ENCODE data around the gene FRMPD4. TPM values are rescaled to one million over a fixed set of nuclear protein-coding genes. Genes with fewer than 3 reads are reported as not detected.

The FRMPD4 gene
- total and polyA plus RNA-seq, 2 of the 13 experiments (the other 11 are each of a cell fraction or from before 2014, with no cell fraction given): not detected

- TF ChIP-seq, protein P1, sequence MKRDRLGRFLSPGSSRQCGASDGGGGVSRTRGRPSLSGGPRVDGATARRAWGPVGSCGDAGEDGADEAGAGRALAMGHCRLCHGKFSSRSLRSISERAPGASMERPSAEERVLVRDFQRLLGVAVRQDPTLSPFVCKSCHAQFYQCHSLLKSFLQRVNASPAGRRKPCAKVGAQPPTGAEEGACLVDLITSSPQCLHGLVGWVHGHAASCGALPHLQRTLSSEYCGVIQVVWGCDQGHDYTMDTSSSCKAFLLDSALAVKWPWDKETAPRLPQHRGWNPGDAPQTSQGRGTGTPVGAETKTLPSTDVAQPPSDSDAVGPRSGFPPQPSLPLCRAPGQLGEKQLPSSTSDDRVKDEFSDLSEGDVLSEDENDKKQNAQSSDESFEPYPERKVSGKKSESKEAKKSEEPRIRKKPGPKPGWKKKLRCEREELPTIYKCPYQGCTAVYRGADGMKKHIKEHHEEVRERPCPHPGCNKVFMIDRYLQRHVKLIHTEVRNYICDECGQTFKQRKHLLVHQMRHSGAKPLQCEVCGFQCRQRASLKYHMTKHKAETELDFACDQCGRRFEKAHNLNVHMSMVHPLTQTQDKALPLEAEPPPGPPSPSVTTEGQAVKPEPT (CRISPR knock-in tag; IDR thresholded peaks at IDR 0.05; ENCODE audit: low read depth): no peak
- TF ChIP-seq TCF12 (IDR thresholded peaks at IDR 0.05): no peak
- TF ChIP-seq TCF12 (CRISPR knock-in tag; IDR thresholded peaks at IDR 0.05): no peak
Measured at GRCh38 chrX:12690646-12691045, 552.4 kb downstream of the FRMPD4 start (continued).

DNA sequence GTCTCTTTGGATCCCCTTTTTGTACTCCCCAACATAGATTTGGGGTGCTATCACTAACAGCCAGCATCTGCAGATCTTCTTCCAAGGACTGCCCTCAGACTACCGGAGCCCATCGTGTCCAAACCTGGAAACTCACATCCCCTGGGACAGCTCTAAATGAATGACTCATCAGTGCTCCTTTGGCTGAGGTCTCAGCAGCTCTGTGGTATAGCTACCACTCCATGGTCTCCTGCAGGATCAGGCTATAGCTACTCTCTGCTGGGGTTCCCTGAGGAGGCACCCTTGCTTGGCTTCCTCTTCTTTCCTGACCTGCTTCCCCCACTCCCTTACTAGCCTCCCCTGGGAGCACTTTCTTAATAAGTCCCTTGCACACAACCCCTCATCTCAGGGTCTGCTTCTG, 555.5 kb downstream of the FRMPD4 start:
- no peaks in the 10 kb centered on the region for H3K27me3 ChIP-seq (ENCODE audit: control insufficient read depth in 1 of 2, insufficient read depth in 2 of 2, low read length in 2 of 2)
- no peak for FAIRE-seq
- no CpG with 5 or more reads among the region's 2 CpGs for WGBS (ENCODE audit: low lambda C conversion rate)
- no peaks in the 10 kb centered on the region for H3K4me1 ChIP-seq (ENCODE audit: insufficient read depth, low read length)
- H3K4me2 ChIP-seq (ENCODE audit: low read depth, low read length): no peak overlapping the region
- CTCF ChIA-PET (ENCODE audit: low intra/inter-chr PET ratio, low total read pairs): no interaction called here
- in situ Hi-C loops (cut with HindIII; ENCODE audit: extremely low pct_ligation_motif_present, low pct_unique_long_range_greater_than_20kb) (no loop called here), intact Hi-C loops (cut with micrococcal nuclease; ENCODE audit: unreplicated experiment) (no loop called here)
- no peak for DNase-seq (ENCODE audit: low spot score)
- H3K36me3 ChIP-seq (replicated peaks in 1 of 2; ENCODE audit: control insufficient read depth in 1 of 2, insufficient read depth in 2 of 2, low read length in 2 of 2): no peaks in the 10 kb centered on the region
- POLR2A ChIA-PET: no interaction called here
- H3K9me3 ChIP-seq (ENCODE audit: low read length): no peaks in the 10 kb centered on the region
- no peak for TF ChIP-seq ZNF577 (CRISPR knock-in tag; IDR thresholded peaks at IDR 0.05; ENCODE audit: borderline replicate concordance, low read depth)
- TF ChIP-seq, protein P2, sequence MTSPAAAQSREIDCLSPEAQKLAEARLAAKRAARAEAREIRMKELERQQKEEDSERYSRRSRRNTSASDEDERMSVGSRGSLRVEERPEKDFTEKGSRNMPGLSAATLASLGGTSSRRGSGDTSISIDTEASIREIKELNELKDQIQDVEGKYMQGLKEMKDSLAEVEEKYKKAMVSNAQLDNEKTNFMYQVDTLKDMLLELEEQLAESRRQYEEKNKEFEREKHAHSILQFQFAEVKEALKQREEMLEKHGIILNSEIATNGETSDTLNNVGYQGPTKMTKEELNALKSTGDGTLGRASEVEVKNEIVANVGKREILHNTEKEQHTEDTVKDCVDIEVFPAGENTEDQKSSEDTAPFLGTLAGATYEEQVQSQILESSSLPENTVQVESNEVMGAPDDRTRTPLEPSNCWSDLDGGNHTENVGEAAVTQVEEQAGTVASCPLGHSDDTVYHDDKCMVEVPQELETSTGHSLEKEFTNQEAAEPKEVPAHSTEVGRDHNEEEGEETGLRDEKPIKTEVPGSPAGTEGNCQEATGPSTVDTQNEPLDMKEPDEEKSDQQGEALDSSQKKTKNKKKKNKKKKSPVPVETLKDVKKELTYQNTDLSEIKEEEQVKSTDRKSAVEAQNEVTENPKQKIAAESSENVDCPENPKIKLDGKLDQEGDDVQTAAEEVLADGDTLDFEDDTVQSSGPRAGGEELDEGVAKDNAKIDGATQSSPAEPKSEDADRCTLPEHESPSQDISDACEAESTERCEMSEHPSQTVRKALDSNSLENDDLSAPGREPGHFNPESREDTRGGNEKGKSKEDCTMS (CRISPR knock-in tag; conservative IDR thresholded peaks at IDR 0.05): no peak
- TF ChIP-seq ETV5 (CRISPR knock-in tag; IDR thresholded peaks at IDR 0.05; ENCODE audit: borderline replicate concordance): no peak
- no peak for TF ChIP-seq ZNF335 (CRISPR knock-in tag; IDR thresholded peaks at IDR 0.05)
- TF ChIP-seq ARID4A (CRISPR knock-in tag; IDR thresholded peaks at IDR 0.05; ENCODE audit: borderline replicate concordance): no peak
- no peak for TF ChIP-seq ZNF775 (CRISPR knock-in tag; IDR thresholded peaks at IDR 0.05; ENCODE audit: borderline replicate concordance)
- H3K4me3 ChIP-seq (replicated peaks in 1 of 3; ENCODE audit: insufficient read depth in 1 of 3, low read depth in 2 of 3, low read length in 3 of 3): no peak overlapping the region
- no peaks in the 10 kb centered on the region for H4K20me1 ChIP-seq (ENCODE audit: insufficient read depth, low read length)
- ATAC-seq: no peak
- BruUV-seq (replicated peaks): no TSS peak
- H2AFZ ChIP-seq (ENCODE audit: low read length): no peak overlapping the region
- no peak overlapping the region for H3K9ac ChIP-seq (ENCODE audit: insufficient read depth, low read depth, low read length)
- no peaks in the 10 kb centered on the region for H3K79me2 ChIP-seq (ENCODE audit: insufficient read depth, low read length)
- no peak overlapping the region for H3K27ac ChIP-seq (ENCODE audit: extremely low read length, insufficient read depth, low read length)

Measured in HepG2 (cell line).